Measurements from ENCODE around the gene CIRBP. TPM values are rescaled to one million over a fixed set of nuclear protein-coding genes. Genes with fewer than 3 reads are reported as not detected.

The CIRBP gene
- total RNA-seq, 1 donor from 2014 or later: 421 TPM

DNA sequence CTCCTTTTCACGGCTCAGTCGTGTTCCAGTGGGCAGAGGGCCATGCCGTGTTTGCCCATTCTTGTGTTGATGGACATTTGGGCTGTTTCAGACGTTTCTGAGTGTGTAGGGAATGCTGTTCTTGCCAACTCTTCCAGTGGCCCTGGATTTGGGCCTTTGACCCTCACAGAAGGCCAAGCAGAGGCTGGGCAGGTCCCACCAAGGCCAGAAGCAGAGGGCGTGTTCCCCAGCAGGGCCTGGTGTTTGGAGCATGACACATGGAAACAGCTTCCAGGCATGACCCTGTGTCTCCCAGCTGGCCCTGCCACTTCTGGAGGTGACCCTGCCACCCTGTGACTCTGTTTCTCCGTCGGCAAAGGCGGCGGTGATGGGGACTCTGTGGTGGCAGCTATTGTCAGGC, 52.4 kb downstream of the CIRBP start:
- no peak for DNase-seq (ENCODE audit: low read depth, low spot score)
- H3K4me1 Mint-ChIP-seq: peaks cover 20% of the 10 kb centered on the region
- H3K36me3 Mint-ChIP-seq (ENCODE audit: low read depth): no peaks in the 10 kb centered on the region
- no peaks in the 10 kb centered on the region for H3K9me3 Mint-ChIP-seq
- H3K27ac Mint-ChIP-seq (ENCODE audit: unreplicated experiment): peak overlapping the region; percentile 50
- no peak overlapping the region for H3K4me3 Mint-ChIP-seq
- peaks cover 19% of the 10 kb centered on the region for H3K27me3 Mint-ChIP-seq (ENCODE audit: low read depth)
- no peak for TF ChIP-seq CTCF (conservative IDR thresholded peaks at IDR 0.05)

- Mint-ChIP-seq H3K27ac (ENCODE audit: unreplicated experiment) (no peak overlapping the region), H3K36me3 (ENCODE audit: low read depth) (no peaks in the 10 kb centered on the region), H3K4me3 (no peak overlapping the region), H3K27me3 (ENCODE audit: low read depth) (peaks cover 11% of the 10 kb centered on the region), H3K9me3 (no peaks in the 10 kb centered on the region), H3K4me1 (peaks cover 22% of the 10 kb centered on the region)
- TF ChIP-seq CTCF (conservative IDR thresholded peaks at IDR 0.05): no peak
- DNase-seq (ENCODE audit: low read depth, low spot score): no peak
These were observed 53.3 kb downstream of the CIRBP start for GRCh38 chr19:1322198-1322981.

DNA sequence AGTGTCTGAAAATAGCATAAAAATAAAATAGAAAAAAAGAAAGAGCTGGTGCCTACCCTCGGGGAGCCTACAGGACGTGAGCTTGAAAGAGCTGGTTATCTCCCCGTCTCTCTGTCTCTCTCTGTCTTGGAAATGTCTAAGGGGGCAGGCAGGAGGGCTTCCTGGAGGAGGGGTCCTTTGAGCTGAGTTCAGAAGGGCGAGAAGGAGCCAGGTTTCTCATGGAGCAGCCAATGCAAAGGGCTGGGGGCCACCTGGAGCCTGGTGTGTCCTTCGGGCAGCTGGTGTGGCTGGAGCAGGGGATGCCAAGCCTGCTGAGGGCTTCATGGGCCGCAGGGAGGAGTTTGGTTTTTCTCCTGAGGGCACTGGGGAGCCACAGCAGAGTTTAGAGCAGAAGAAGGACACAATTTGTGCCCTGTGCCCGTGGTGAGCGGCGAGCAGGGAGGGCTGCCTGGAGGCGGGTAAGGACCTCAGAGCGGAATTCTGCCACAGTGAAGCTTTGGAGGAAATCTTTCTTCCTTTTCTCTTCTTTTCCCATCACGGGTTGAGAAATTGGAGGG, 55.2 kb downstream of the CIRBP start:
- DNase-seq (ENCODE audit: low read depth, low spot score): no peak
- Mint-ChIP-seq H3K4me3 (no peak overlapping the region), H3K27me3 (ENCODE audit: low read depth) (no peaks in the 10 kb centered on the region), H3K27ac (ENCODE audit: unreplicated experiment) (no peak overlapping the region), H3K4me1 (peaks cover 15% of the 10 kb centered on the region), H3K9me3 (no peaks in the 10 kb centered on the region), H3K36me3 (ENCODE audit: low read depth) (no peaks in the 10 kb centered on the region)
- TF ChIP-seq CTCF (conservative IDR thresholded peaks at IDR 0.05): no peak

Other genes with a start within 250 kb of the CIRBP start
- 164 and 170 TPM in 2 replicates for gene TMEM259, start 248.2 kb upstream of the CIRBP start, total RNA-seq
- not detected in 2 replicates for gene RNU6-2, start 247.8 kb upstream of the CIRBP start, total RNA-seq
- 140 and 141 TPM in 2 replicates for gene CNN2, start 242.7 kb upstream of the CIRBP start, total RNA-seq
- 12.8 and 16.3 TPM in 2 replicates for gene ABCA7, start 229.2 kb upstream of the CIRBP start, total RNA-seq
- 1.6 and 1.7 TPM in 2 replicates for gene ARHGAP45, start 202.2 kb upstream of the CIRBP start, total RNA-seq
- gene POLR2E, start 174.0 kb upstream of the CIRBP start, total RNA-seq: 256 and 257 TPM in 2 replicates
- 300 and 313 TPM in 2 replicates for gene GPX4, start 165.3 kb upstream of the CIRBP start, total RNA-seq
- 28.0 and 32.5 TPM in 2 replicates for gene SBNO2, start 95.1 kb upstream of the CIRBP start, total RNA-seq
- 55.8 and 60.2 TPM in 2 replicates for gene STK11, start 63.6 kb upstream of the CIRBP start, total RNA-seq
- gene CBARP, start 31.3 kb upstream of the CIRBP start, total RNA-seq: 26.2 and 27.1 TPM in 2 replicates
- 140 and 141 TPM in 2 replicates for gene ATP5F1D, start 27.6 kb upstream of the CIRBP start, total RNA-seq
- 177 and 187 TPM in 2 replicates for gene MIDN, start 20.7 kb upstream of the CIRBP start, total RNA-seq
- gene FAM174C, start 6.2 kb downstream of the CIRBP start, total RNA-seq: 33.3 and 36.6 TPM in 2 replicates
- 28.0 and 31.0 TPM in 2 replicates for gene EFNA2, start 16.5 kb downstream of the CIRBP start, total RNA-seq
- 89.7 and 90.6 TPM in 2 replicates for gene NDUFS7, start 114.6 kb downstream of the CIRBP start, total RNA-seq
- gene GAMT, start 132.2 kb downstream of the CIRBP start, total RNA-seq: 42.6 and 45.6 TPM in 2 replicates
- gene DAZAP1, start 138.3 kb downstream of the CIRBP start, total RNA-seq: 146 and 157 TPM in 2 replicates
- gene RPS15, start 169.1 kb downstream of the CIRBP start, total RNA-seq: 1,578 and 1,580 TPM in 2 replicates
- gene APC2, start 180.8 kb downstream of the CIRBP start, total RNA-seq: 39.2 and 43.0 TPM in 2 replicates
- 34.5 and 41.5 TPM in 2 replicates for gene C19orf25, start 209.9 kb downstream of the CIRBP start, total RNA-seq
- gene PCSK4, start 221.0 kb downstream of the CIRBP start, total RNA-seq: 10.4 and 11.7 TPM in 2 replicates
- 8.2 and 8.7 TPM in 2 replicates for gene REEP6, start 221.8 kb downstream of the CIRBP start, total RNA-seq
- gene ADAMTSL5, start 243.7 kb downstream of the CIRBP start, total RNA-seq: not detected in 2 replicates

Measured in neural crest cell (in vitro differentiated cells).